Panc1 (cell line): ENCODE data around the gene CHD1L. TPM values are rescaled to one million over a fixed set of nuclear protein-coding genes. Genes with fewer than 3 reads are reported as not detected.

Experiments
- ATAC-seq: fragments of 200-7000 bp; cut with Tn5 transposase; 2 replicates; pipeline ENCODE4 v1.9.1; 2020; ENCODE audit warnings: mild to moderate bottlenecking, moderate library complexity
- BruUV-seq: library from RNA; stranded (reverse); fragments of 400-500 nt; replicated peaks from 2 replicates; lab custom pipeline; 2021; lab: Mats Ljungman, UMichigan
- CTCF ChIA-PET: fragments of 300-600 bp; sonication (Branson Sonifier 250); formaldehyde crosslinking; loops from one replicate; lab custom pipeline; 2022; ENCODE audit warnings: antibody characterized with exemption; lab: Charles Lee
- POLR2A ChIA-PET: fragments of 300-600 bp; sonication (Branson Sonifier 250); formaldehyde crosslinking; loops from one replicate; lab custom pipeline; 2022; ENCODE audit warnings: antibody characterized with exemption; lab: Charles Lee
- DNase-seq: peaks from one replicate; pipeline ENCODE4 v3.0.0-alpha.2; 2010; ENCODE audit warnings: low read depth, low spot score
- H3K27ac ChIP-seq: 2 replicates; pipeline ENCODE4 v1.5.1; 2011; ENCODE audit warnings: mild to moderate bottlenecking, low read length, inconsistent platforms
- H3K27me3 ChIP-seq: fragments of 200-500 bp; sonication (Bioruptor generic); 2 replicates; pipeline ENCODE4 v1.6.0; 2014; ENCODE audit warnings: low read length, inconsistent platforms; ENCODE audit not compliant: control insufficient read depth, insufficient read depth
- H3K36me3 ChIP-seq: fragments of 200-500 bp; sonication (Bioruptor generic); 2 replicates; pipeline ENCODE4 v1.5.1; 2014; ENCODE audit warnings: inconsistent platforms, mild to moderate bottlenecking, low read length, moderate library complexity; ENCODE audit not compliant: control insufficient read depth, insufficient read depth
- H3K4me1 ChIP-seq: 2 replicates; pipeline ENCODE4 v1.5.1; 2011; ENCODE audit warnings: inconsistent platforms, mild to moderate bottlenecking, low read length, moderate library complexity; ENCODE audit not compliant: control insufficient read depth, insufficient read depth
- H3K4me3 ChIP-seq, 2 experiments: 2 replicates each; pipeline ENCODE4 v1.5.1; 2011 to 2012; ENCODE audit warnings: low read depth in 2 of 2, low read length in 2 of 2, mild to moderate bottlenecking in 2 of 2, inconsistent platforms in 1 of 2, moderate library complexity in 1 of 2
- H3K9me3 ChIP-seq: fragments of 200-500 bp; sonication (Bioruptor generic); 2 replicates; pipeline ENCODE4 v1.5.1; 2014; ENCODE audit warnings: low read depth, mild to moderate bottlenecking, inconsistent platforms, low read length, moderate library complexity; ENCODE audit not compliant: control insufficient read depth, insufficient read depth
- POLR2AphosphoS5 ChIP-seq: IDR thresholded peaks from 2 replicates; pipeline ENCODE4 v1.6.1; 2012; ENCODE audit warnings: mild to moderate bottlenecking, low read depth, low read length, moderate library complexity
- SIN3A ChIP-seq: IDR thresholded peaks from 2 replicates; pipeline ENCODE4 v1.6.1; 2012; ENCODE audit warnings: low read depth, mild to moderate bottlenecking, low read length, moderate library complexity, borderline replicate concordance; ENCODE audit not compliant: insufficient read depth
- TCF7L2 ChIP-seq: IDR thresholded peaks from 2 replicates; pipeline ENCODE4 v1.6.1; 2011; ENCODE audit warnings: mild to moderate bottlenecking, low read depth, low read length, inconsistent platforms
- in situ Hi-C: cut with HindIII; loops from 2 replicates; pipeline ENCODE4 v1.10.0; 2016; ENCODE audit warnings: low sequenced_read_pairs, low pct_unique_long_range_greater_than_20kb
- intact Hi-C: fragments of 100-400 bp; cut with micrococcal nuclease; formaldehyde crosslinking; loops from one replicate; pipeline ENCODE4 v1.10.0; 2022; ENCODE audit not compliant: unreplicated experiment
- total RNA-seq: library from RNA; stranded (reverse); gene quantifications from one replicate; pipeline ENCODE4 v1.2.1, GENCODE V29; 2021; ENCODE audit not compliant: unreplicated experiment
- TF ChIP-seq, protein P1 (sequence below), 2 experiments: IDR thresholded peaks; 2 replicates each; pipeline ENCODE4 v1.6.1; 2011 to 2012; ENCODE audit warnings: low read depth in 2 of 2, control low read depth in 1 of 2, low read length in 1 of 2, mild to moderate bottlenecking in 1 of 2, moderate library complexity in 1 of 2; ENCODE audit not compliant: insufficient read depth in 1 of 2
- TF ChIP-seq, protein P2 (sequence below): fragments of 450-650 bp; IDR thresholded peaks from 2 replicates; pipeline ENCODE4 v1.5.1; 2017; ENCODE audit warnings: mild to moderate bottlenecking

Gene CHD1L
- total RNA-seq, 1 experiment from 2014 or later: 48.3 TPM

DNA sequence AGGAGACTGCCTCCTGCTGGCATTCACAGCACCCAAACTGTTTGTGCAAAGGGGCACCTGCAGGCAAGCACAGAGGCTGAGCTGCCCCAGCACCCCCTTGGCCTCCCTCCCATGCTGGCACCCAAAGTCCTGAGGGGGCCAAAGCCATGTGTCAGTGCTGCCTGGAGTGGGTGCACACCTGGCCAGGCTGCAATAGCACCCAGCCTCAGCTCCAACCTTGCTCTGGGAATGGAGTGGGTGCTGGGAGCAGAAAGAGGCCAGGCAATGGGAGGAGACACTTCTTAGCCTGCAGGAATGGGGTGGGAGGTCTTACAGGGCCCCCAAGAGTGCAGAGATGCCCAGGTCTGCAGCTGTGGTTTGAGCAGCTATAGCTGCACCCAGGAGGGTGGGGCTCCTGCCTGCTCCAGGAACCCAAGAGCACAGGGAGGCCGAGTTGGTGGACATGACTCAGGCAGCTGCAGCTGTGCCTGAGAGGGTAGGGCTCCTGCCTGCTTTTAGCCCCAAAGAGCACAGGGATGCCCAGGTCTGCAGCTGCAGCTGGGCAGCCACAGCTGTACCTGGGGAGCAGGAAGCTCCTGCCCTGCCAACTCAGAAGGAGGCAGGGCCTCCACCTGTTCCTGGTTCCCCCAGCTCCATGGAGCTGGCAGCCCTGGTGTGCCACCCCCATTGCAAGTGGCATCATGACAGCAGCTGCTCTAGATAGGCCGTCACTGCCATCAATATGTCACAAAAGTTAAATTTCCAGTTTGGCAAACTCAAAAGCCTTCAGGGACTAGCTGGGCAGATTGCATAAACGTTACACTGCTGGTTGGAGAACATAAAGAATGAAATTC, 5.3 kb upstream of the CHD1L start:
- Histone ChIP-seq H3K27me3 (no peaks in the 10 kb centered on the region), H3K4me1 (peaks cover 4% of the 10 kb centered on the region; the same call in 1 of the 2 replicates), H3K9me3 (0 out of 2 replicates have a peak, but pooled peaks cover 4% of the 10 kb centered on the region), H3K27ac (no peak overlapping the region), H3K36me3 (no peaks in the 10 kb centered on the region), H3K4me3 (no peak overlapping the region)
- no peak for TF ChIP-seq TCF7L2
- no peak for TF ChIP-seq POLR2AphosphoS5
- TF ChIP-seq, protein P1, sequence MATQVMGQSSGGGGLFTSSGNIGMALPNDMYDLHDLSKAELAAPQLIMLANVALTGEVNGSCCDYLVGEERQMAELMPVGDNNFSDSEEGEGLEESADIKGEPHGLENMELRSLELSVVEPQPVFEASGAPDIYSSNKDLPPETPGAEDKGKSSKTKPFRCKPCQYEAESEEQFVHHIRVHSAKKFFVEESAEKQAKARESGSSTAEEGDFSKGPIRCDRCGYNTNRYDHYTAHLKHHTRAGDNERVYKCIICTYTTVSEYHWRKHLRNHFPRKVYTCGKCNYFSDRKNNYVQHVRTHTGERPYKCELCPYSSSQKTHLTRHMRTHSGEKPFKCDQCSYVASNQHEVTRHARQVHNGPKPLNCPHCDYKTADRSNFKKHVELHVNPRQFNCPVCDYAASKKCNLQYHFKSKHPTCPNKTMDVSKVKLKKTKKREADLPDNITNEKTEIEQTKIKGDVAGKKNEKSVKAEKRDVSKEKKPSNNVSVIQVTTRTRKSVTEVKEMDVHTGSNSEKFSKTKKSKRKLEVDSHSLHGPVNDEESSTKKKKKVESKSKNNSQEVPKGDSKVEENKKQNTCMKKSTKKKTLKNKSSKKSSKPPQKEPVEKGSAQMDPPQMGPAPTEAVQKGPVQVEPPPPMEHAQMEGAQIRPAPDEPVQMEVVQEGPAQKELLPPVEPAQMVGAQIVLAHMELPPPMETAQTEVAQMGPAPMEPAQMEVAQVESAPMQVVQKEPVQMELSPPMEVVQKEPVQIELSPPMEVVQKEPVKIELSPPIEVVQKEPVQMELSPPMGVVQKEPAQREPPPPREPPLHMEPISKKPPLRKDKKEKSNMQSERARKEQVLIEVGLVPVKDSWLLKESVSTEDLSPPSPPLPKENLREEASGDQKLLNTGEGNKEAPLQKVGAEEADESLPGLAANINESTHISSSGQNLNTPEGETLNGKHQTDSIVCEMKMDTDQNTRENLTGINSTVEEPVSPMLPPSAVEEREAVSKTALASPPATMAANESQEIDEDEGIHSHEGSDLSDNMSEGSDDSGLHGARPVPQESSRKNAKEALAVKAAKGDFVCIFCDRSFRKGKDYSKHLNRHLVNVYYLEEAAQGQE (IDR thresholded peaks at IDR 0.05; ENCODE audit: insufficient read depth in 1 of 2, low read depth in 2 of 2, low read length in 1 of 2): no peak
- no peak for TF ChIP-seq SIN3A
- TF ChIP-seq, protein P2, sequence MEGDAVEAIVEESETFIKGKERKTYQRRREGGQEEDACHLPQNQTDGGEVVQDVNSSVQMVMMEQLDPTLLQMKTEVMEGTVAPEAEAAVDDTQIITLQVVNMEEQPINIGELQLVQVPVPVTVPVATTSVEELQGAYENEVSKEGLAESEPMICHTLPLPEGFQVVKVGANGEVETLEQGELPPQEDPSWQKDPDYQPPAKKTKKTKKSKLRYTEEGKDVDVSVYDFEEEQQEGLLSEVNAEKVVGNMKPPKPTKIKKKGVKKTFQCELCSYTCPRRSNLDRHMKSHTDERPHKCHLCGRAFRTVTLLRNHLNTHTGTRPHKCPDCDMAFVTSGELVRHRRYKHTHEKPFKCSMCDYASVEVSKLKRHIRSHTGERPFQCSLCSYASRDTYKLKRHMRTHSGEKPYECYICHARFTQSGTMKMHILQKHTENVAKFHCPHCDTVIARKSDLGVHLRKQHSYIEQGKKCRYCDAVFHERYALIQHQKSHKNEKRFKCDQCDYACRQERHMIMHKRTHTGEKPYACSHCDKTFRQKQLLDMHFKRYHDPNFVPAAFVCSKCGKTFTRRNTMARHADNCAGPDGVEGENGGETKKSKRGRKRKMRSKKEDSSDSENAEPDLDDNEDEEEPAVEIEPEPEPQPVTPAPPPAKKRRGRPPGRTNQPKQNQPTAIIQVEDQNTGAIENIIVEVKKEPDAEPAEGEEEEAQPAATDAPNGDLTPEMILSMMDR: no peak
- in situ Hi-C loops: no loop called here
- ATAC-seq: no peak
- CTCF ChIA-PET: no interaction called here
- intact Hi-C loops: no loop called here
- no TSS peak for BruUV-seq
- no peak for DNase-seq
- POLR2A ChIA-PET: interaction anchor here (1.1 kb wide), 1 partner anchor 11 kb away, joined by 5 read pairs; no protein-coding TSS in a partner anchor

DNA sequence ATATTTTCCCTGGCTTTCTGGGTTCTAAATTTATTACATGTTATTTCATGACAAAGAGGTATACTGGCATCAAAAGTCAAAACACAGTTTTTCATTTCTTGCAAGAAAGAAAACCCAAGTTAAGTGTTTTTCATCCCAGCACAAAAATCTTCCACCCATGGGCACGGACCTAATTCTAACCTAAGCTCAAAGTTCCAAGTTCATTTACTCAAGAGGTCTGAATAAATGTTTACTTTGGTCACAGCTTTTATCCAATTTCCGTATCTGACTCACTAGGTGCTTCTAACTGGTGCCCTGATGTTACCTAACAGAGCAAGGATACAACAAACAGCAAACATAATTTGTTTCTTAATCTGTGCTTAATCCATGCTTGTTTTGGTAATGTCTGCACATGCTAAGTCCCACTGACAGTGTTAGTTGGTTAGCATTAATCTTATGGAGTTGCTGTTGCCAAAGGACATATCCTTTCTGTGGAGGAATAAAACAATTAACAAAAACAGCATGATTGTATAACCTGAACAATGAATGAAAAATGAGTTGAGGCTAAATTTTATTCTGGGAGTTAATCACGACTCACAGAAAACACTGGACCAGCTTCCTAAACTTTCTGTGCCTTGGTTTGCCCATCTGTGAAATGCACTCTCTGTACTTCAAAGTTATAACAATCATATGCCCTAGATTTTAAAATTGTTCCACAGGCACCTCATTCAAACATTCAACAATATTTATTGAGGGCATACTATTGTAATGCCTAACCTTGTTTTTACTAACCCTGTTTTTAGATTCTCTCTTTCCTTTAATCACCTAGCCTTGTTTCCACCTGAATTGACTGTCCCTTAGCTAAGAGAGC, 4.2 kb upstream of the CHD1L start:
- Histone ChIP-seq H3K36me3 (peaks cover under 1% of the 10 kb centered on the region; the same call in 1 of the 2 replicates), H3K27me3 (no peaks in the 10 kb centered on the region), H3K4me1 (peaks cover 4% of the 10 kb centered on the region; the same call in 1 of the 2 replicates), H3K27ac (no peak overlapping the region), H3K9me3 (0 out of 2 replicates have a peak, but pooled peaks cover 4% of the 10 kb centered on the region), H3K4me3 (no peak overlapping the region)
- in situ Hi-C loops (no loop called here), intact Hi-C loops (no loop called here)
- no TSS peak for BruUV-seq
- no peak for TF ChIP-seq POLR2AphosphoS5
- TF ChIP-seq TCF7L2: no peak
- TF ChIP-seq, protein P1 (IDR thresholded peaks at IDR 0.05; ENCODE audit: insufficient read depth in 1 of 2, low read depth in 2 of 2, low read length in 1 of 2): no peak
- ATAC-seq: no peak
- no peak for DNase-seq
- ChIA-PET CTCF (no interaction called here), POLR2A (interaction anchor here (1.1 kb wide), 1 partner anchor 10 kb away, joined by 5 read pairs; no protein-coding TSS in a partner anchor)
